OCI-LY7 (cell line): ENCODE results near the gene DHCR7. TPM values are rescaled to one million over a fixed set of nuclear protein-coding genes. Genes with fewer than 3 reads are reported as not detected.

Experiments used
- BruUV-seq: library from RNA; stranded (reverse); fragments of 400-500 nt; replicated peaks from 2 replicates; lab custom pipeline; 2021; lab: Mats Ljungman, UMichigan
- CTCF ChIA-PET: fragments of 300-600 bp; sonication (Branson Sonifier 250); formaldehyde crosslinking; loops from one replicate; lab custom pipeline; 2022; ENCODE audit warnings: antibody characterized with exemption; ENCODE audit not compliant: unreplicated experiment; lab: Charles Lee
- POLR2A ChIA-PET: fragments of 300-600 bp; sonication (Branson Sonifier 250); formaldehyde crosslinking; loops from one replicate; lab custom pipeline; 2022; ENCODE audit warnings: antibody characterized with exemption; lab: Charles Lee
- DNase-seq: peaks from one replicate; pipeline ENCODE4 v3.0.0-alpha.2; 2015; ENCODE audit warnings: low spot score
- H2AFZ ChIP-seq: fragments of 200-600 bp; sonication (generic), shearing (Covaris generic); 2 replicates; pipeline ENCODE4 v1.6.1; 2014; ENCODE audit warnings: mild to moderate bottlenecking, antibody characterized with exemption, low read length, moderate library complexity
- H3K27ac ChIP-seq: fragments of 200-600 bp; sonication (generic); 2 replicates; pipeline ENCODE4 v1.5.1; 2014; ENCODE audit warnings: mixed run types, low read depth, mild to moderate bottlenecking, moderate library complexity, low read length, inconsistent platforms; ENCODE audit not compliant: poor library complexity, severe bottlenecking
- H3K36me3 ChIP-seq: fragments of 200-600 bp; sonication (generic); 2 replicates; pipeline ENCODE4 v1.6.1; 2014; ENCODE audit warnings: mild to moderate bottlenecking, antibody characterized with exemption, low read length, moderate library complexity, mixed read lengths; ENCODE audit not compliant: insufficient read depth
- H3K4me1 ChIP-seq: fragments of 200-600 bp; sonication (generic); 2 replicates; pipeline ENCODE4 v1.5.1; 2014; ENCODE audit warnings: mild to moderate bottlenecking, low read length; ENCODE audit not compliant: insufficient read depth, poor library complexity, severe bottlenecking
- H3K4me2 ChIP-seq: fragments of 200-600 bp; sonication (generic); 2 replicates; pipeline ENCODE4 v1.6.1; 2014; ENCODE audit warnings: mild to moderate bottlenecking, low read length
- H3K4me3 ChIP-seq: fragments of 200-600 bp; sonication (generic); 2 replicates; pipeline ENCODE4 v1.5.1; 2014; ENCODE audit warnings: mild to moderate bottlenecking, low read depth, low read length; ENCODE audit not compliant: poor library complexity, severe bottlenecking
- H3K79me2 ChIP-seq: fragments of 200-600 bp; sonication (generic); 2 replicates; pipeline ENCODE4 v1.6.1; 2016; ENCODE audit warnings: low read depth, mild to moderate bottlenecking, low read length, moderate library complexity, mixed read lengths; ENCODE audit not compliant: insufficient read depth
- H3K9me2 ChIP-seq: fragments of 200-600 bp; sonication (generic); 2 replicates; pipeline ENCODE4 v1.6.1; 2016; ENCODE audit warnings: mild to moderate bottlenecking, low read length, mixed read lengths; ENCODE audit not compliant: insufficient read depth
- H3K9me3 ChIP-seq: fragments of 200-600 bp; sonication (generic); 2 replicates; pipeline ENCODE4 v1.6.1; 2014; ENCODE audit warnings: mild to moderate bottlenecking, mixed run types, low read length, mixed read lengths
- H4K20me1 ChIP-seq: fragments of 200-600 bp; sonication (generic); 2 replicates; pipeline ENCODE4 v1.6.1; 2014; ENCODE audit warnings: mild to moderate bottlenecking, antibody characterized with exemption, low read length, moderate library complexity, mixed read lengths; ENCODE audit not compliant: insufficient read depth
- EZH2phosphoT487 ChIP-seq: fragments of 200-600 bp; sonication (generic); IDR thresholded peaks from 2 replicates; pipeline ENCODE4 v1.6.1; 2018; ENCODE audit warnings: low read depth, borderline replicate concordance, mild to moderate bottlenecking, mixed run types, antibody characterized with exemption, low read length, moderate library complexity, mixed read lengths
- intact Hi-C: fragments of 100-400 bp; cut with micrococcal nuclease; formaldehyde crosslinking; loops from one replicate; pipeline ENCODE4 v1.10.0; 2022; ENCODE audit not compliant: unreplicated experiment
- total RNA-seq, 2 experiments: library from RNA; depleted of rRNA in 1 of 2; stranded (reverse); fragments of >200 nt in 1 of 2; shearing (Covaris generic) in 1 of 2; gene quantifications; 2 replicates each; pipeline ENCODE4 v1.2.3, GENCODE V29; 2014 to 2022
- TF ChIP-seq, protein P1 (sequence below): fragments of 200-600 bp; sonication (generic); conservative IDR thresholded peaks from 2 replicates; pipeline ENCODE4 v1.5.1; 2014; ENCODE audit warnings: mild to moderate bottlenecking, antibody characterized with exemption, low read length, moderate library complexity, mixed read lengths

DHCR7 gene
- total RNA-seq, 2 experiments from 2014 or later = 33.4 to 110 TPM

- TF ChIP-seq, protein P1, sequence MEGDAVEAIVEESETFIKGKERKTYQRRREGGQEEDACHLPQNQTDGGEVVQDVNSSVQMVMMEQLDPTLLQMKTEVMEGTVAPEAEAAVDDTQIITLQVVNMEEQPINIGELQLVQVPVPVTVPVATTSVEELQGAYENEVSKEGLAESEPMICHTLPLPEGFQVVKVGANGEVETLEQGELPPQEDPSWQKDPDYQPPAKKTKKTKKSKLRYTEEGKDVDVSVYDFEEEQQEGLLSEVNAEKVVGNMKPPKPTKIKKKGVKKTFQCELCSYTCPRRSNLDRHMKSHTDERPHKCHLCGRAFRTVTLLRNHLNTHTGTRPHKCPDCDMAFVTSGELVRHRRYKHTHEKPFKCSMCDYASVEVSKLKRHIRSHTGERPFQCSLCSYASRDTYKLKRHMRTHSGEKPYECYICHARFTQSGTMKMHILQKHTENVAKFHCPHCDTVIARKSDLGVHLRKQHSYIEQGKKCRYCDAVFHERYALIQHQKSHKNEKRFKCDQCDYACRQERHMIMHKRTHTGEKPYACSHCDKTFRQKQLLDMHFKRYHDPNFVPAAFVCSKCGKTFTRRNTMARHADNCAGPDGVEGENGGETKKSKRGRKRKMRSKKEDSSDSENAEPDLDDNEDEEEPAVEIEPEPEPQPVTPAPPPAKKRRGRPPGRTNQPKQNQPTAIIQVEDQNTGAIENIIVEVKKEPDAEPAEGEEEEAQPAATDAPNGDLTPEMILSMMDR = no peak
- no peak for TF ChIP-seq EZH2phosphoT487
- CTCF ChIA-PET = no interaction called here
- no TSS peak for BruUV-seq
Measured at GRCh38 chr11:71428861-71429435, 19.2 kb downstream of the DHCR7 start.

DNA sequence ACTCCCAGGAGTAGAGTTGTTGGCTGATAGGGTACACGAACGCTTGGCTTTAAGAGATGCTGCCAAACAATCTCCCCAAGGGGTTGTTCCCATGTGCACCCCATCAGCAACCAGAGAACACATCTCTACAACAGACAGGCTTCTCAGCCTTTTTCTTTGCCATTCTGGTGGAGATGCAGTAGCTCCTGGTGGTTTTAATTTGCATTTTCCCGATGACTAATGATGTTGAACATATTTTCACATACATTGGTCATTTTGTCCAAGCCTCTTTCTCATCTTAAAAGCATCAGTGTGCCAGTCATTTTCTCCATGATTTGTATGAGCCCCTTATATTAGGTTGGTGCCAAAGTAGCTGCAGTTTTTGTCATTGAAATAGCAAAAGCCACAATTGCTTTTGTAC is 21.8 kb downstream of the DHCR7 start:
- TF ChIP-seq, protein P1 = no peak; the same call in 1 of the 2 replicates
- TF ChIP-seq EZH2phosphoT487 = no peak
- no TSS peak for BruUV-seq
- Histone ChIP-seq H3K4me3 (no peak overlapping the region), H3K4me1 (peaks cover 35% of the 10 kb centered on the region), H3K9me3 (no peaks in the 10 kb centered on the region), H3K79me2 (no peaks in the 10 kb centered on the region), H3K4me2 (peak overlapping the region; percentile 24), H3K36me3 (no peaks in the 10 kb centered on the region), H3K9me2 (no peaks in the 10 kb centered on the region), H4K20me1 (no peaks in the 10 kb centered on the region), H2AFZ (peak overlapping the region; percentile 47; the same call in 1 of the 2 replicates), H3K27ac (peak overlapping the region; percentile 25)
- ChIA-PET CTCF (interaction anchor here (0.6 to 1.7 kb wide), 2 partner anchors 52 to 83 kb away, joined by 3 to 6 read pairs; no protein-coding TSS in a partner anchor), POLR2A (interaction anchor here (0.9 to 1.5 kb wide), 5 partner anchors 13 to 967 kb away, joined by 3 to 5 read pairs (median 5); partner anchors contain the start of gene DHCR7)
- no peak for DNase-seq
- intact Hi-C loops = loop anchor here (2.0 to 10.0 kb wide), 2 partner anchors 22 to 172 kb away; partner anchors contain the start of genes DHCR7 and SHANK2

More at GRCh38 chr11:71428861-71429435, 19.2 kb downstream of the DHCR7 start:
- POLR2A ChIA-PET = interaction anchor here (1.2 kb wide), 1 partner anchor 20 kb away, joined by 3 read pairs; no protein-coding TSS in a partner anchor
- Histone ChIP-seq H4K20me1 (no peaks in the 10 kb centered on the region), H3K36me3 (peaks cover 3% of the 10 kb centered on the region; the same call in 1 of the 2 replicates), H3K4me3 (no peak overlapping the region), H3K9me2 (no peaks in the 10 kb centered on the region), H3K9me3 (no peaks in the 10 kb centered on the region), H2AFZ (no peak overlapping the region), H3K4me2 (no peak overlapping the region), H3K79me2 (no peaks in the 10 kb centered on the region), H3K27ac (no peak overlapping the region), H3K4me1 (peaks cover 16% of the 10 kb centered on the region)
- no peak for DNase-seq
- intact Hi-C loops = loop anchor here (10.0 kb wide), 1 partner anchor 174 kb away; the partner anchor contains the start of gene SHANK2
